ENCODE results near the gene ADGRL3. TPM values are rescaled to one million over a fixed set of nuclear protein-coding genes. Genes with fewer than 3 reads are reported as not detected.
"Not testable (repeated sequence)": the region's sequence is repeated elsewhere in the genome, so short reads cannot be mapped to it uniquely, and the experiment has no call there.

Gene ADGRL3
- total RNA-seq, 1 donor from 2014 or later = 5.9 TPM

GRCh38 chr4:61204353-61205060 lies 4.4 kb downstream of the ADGRL3 start:
- DNase-seq (ENCODE audit: low spot score) = no peak

GRCh38 chr4:61205066-61205465 lies 4.9 kb downstream of the ADGRL3 start:
- DNase-seq (ENCODE audit: low spot score) = no peak

- not testable (repeated sequence) for DNase-seq (ENCODE audit: low spot score)
These were observed 7.0 kb downstream of the ADGRL3 start for GRCh38 chr4:61207156-61207555.

- DNase-seq (ENCODE audit: low spot score) = no peak
These were observed 10.2 kb downstream of the ADGRL3 start for GRCh38 chr4:61210186-61210939.

GRCh38 chr4:61211781-61212180 lies 11.7 kb downstream of the ADGRL3 start:
- DNase-seq (ENCODE audit: low spot score) = no peak

- DNase-seq (ENCODE audit: low spot score) = no peak
These were observed 12.7 kb downstream of the ADGRL3 start for GRCh38 chr4:61212788-61213187.

- no peak for DNase-seq (ENCODE audit: low spot score)
These were observed 14.6 kb downstream of the ADGRL3 start for GRCh38 chr4:61214680-61215079.

- no peak for DNase-seq (ENCODE audit: low spot score)
These were observed 17.1 kb downstream of the ADGRL3 start for GRCh38 chr4:61217222-61217621.

- no peak for DNase-seq (ENCODE audit: low spot score)
These were observed 20.4 kb downstream of the ADGRL3 start for GRCh38 chr4:61220556-61220955.

GRCh38 chr4:61223385-61223784 lies 23.3 kb downstream of the ADGRL3 start:
- DNase-seq (ENCODE audit: low spot score) = no peak

GRCh38 chr4:61224573-61224972 lies 24.4 kb downstream of the ADGRL3 start:
- DNase-seq (ENCODE audit: low spot score) = no peak

GRCh38 chr4:61225656-61226055 lies 25.5 kb downstream of the ADGRL3 start:
- DNase-seq (ENCODE audit: low spot score) = no peak

GRCh38 chr4:61231421-61231820 lies 31.3 kb downstream of the ADGRL3 start:
- no peak for DNase-seq (ENCODE audit: low spot score)

- no peak for DNase-seq (ENCODE audit: low spot score)
These were observed 39.1 kb downstream of the ADGRL3 start for GRCh38 chr4:61239250-61239649.

- DNase-seq (ENCODE audit: low spot score) = no peak
These were observed 43.8 kb downstream of the ADGRL3 start for GRCh38 chr4:61243962-61244361.

- no peak for DNase-seq (ENCODE audit: low spot score)
These were observed 45.1 kb downstream of the ADGRL3 start for GRCh38 chr4:61245069-61245714.

GRCh38 chr4:61246034-61246433 lies 45.9 kb downstream of the ADGRL3 start:
- DNase-seq (ENCODE audit: low spot score) = no peak

GRCh38 chr4:61248705-61249104 lies 48.6 kb downstream of the ADGRL3 start:
- DNase-seq (ENCODE audit: low spot score) = no peak

GRCh38 chr4:61251129-61251528 lies 51.0 kb downstream of the ADGRL3 start:
- no peak for DNase-seq (ENCODE audit: low spot score)

- no peak for DNase-seq (ENCODE audit: low spot score)
These were observed 54.3 kb downstream of the ADGRL3 start for GRCh38 chr4:61254406-61254805.

GRCh38 chr4:61273233-61273632 lies 73.1 kb downstream of the ADGRL3 start:
- no peak for DNase-seq (ENCODE audit: low spot score)

GRCh38 chr4:61274286-61274685 lies 74.2 kb downstream of the ADGRL3 start:
- no peak for DNase-seq (ENCODE audit: low spot score)
